Hematopoietic multipotent progenitor cell treated with erythropoietin and hydrocortisone succinate and interleukin-3 and kit ligand, for 15 days (in vitro differentiated cells): Measurements from ENCODE around the gene CD300E.
A peak's percentile ranks its signal among the peaks of the same experiment; 100 is the strongest.
"Not testable (repeated sequence)": the region's sequence is repeated elsewhere in the genome, so short reads cannot be mapped to it uniquely, and the experiment has no call there.

Experiments used
- DNase-seq: peaks from one replicate; pipeline ENCODE4 v3.0.0-alpha.2; 2015; ENCODE audit warnings: low spot score

Gene CD300E

GRCh38 chr17:74598346-74599022 lies 25.1 kb downstream of the CD300E start:
- no peak for DNase-seq

- no peak for DNase-seq
Observed at GRCh38 chr17:74597069-74597790, 26.3 kb downstream of the CD300E start.

DNA sequence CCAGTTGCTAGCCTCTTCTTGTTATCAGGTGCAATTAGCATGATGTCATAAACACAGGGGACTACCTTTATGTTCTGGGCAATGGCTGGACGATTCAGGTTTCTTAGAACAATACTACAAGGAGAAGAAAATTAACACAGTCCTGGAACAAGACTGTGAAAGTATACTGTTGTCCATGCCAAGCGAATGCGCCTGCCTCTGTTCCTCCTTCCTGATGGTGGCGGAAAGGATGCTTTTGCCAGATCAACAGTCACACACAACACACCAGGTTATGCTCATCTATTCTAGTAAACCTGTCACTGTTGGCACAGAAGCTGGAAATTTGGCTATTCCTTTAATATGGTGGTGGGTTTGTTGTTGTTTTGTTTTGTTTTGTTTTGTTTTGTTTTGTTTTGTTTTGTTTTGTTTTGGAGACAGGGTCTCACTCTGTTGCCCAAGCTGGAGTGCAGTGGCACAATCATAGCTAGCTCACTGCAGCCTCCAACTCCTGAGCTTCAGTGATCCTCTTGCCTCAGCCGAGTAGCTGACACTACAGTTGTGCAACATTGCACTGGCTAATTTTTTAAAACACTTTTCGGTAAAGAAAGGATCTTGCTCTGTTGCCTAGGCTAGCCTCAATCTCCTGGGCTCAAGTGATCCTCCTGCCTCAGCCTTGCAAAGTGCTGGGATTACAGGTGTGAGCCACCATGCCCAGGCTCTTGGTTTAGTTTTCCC lies 28.3 kb downstream of the CD300E start:
- no peak for DNase-seq

GRCh38 chr17:74592087-74592990 lies 31.2 kb downstream of the CD300E start, which contains the start of gene CD300LD:
CD300LD (minus strand) TSS chr17:74592283; CDS start chr17:74592202, 81 bp downstream.
- no peak for DNase-seq

DNA sequence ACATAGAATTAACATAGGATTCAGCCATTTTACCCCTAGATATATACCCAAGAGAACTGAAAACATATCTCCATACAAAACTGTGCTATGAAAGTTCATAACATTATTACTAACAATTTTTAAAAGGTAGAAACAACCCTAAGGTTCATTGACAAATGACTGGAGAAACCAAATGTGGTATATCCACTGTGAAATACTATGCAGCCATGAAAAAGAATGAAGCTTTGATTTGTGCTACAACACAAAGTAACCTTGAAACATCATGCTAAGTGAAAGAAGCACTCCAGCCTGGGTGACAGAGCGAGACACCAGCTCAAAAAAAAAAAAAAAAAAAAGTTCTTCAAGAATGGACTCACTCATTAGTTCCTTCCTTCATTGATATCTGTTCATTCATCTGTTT lies 32.0 kb downstream of the CD300E start:
- DNase-seq: no peak

GRCh38 chr17:74585711-74586110 lies 37.8 kb downstream of the CD300E start:
- no peak for DNase-seq

- DNase-seq: no peak
Observed at GRCh38 chr17:74584292-74585060, 39.1 kb downstream of the CD300E start.

- no peak for DNase-seq
Observed at GRCh38 chr17:74582633-74583032, 40.9 kb downstream of the CD300E start.

- no peak for DNase-seq
Observed at GRCh38 chr17:74579900-74580299, 43.6 kb downstream of the CD300E start.

- no peak for DNase-seq
Observed at GRCh38 chr17:74578979-74579378, 44.6 kb downstream of the CD300E start.

DNA sequence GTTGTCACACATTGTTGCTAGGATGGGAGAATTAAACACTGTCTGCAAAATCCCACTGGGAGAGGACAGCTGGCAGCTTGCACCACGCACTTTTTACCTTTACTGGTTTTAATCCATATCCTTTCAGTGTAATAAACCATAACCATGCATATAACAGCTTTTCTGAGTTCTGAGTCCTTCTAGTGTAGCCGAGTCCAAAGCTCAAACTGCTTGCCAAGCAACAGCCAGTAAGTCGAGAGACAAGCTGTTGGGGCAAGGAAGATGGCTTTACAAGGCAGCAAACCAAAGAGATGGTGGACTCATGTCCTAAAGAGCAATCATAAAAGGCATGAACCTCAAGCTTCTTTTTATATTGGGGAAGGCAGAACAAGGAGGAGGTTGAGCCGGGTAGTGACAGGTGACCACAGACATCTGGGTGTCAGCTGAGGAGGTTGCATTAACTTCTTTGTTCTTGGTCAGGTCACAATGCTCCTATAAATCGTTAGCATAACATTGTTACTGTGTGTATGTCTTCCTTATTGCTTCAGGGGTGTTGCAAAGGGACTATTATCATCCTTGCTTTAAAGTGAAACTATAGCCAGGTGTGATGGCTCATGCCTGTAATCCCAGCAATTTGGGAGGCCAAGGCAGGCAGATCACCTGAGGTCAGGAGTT lies 48.9 kb downstream of the CD300E start:
- DNase-seq: no peak

DNA sequence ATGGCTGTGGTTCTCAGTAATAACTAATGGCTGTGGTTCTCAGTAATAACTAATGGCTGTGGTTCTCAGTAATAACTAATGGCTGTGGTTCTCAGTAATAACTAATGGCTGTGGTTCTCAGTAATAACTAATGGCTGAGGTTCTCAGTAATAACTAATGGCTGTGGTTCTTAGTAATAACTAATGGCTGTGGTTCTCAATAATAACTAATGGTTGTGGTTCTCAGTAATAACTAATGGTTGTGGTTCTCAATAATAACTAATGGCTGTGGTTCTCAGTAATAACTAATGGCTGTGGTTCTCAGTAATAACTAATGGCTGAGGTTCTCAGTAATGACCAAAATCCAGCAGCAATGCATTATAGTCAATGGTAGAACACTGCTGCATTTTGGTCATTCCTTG lies 49.9 kb downstream of the CD300E start:
- not testable (repeated sequence) for DNase-seq

DNA sequence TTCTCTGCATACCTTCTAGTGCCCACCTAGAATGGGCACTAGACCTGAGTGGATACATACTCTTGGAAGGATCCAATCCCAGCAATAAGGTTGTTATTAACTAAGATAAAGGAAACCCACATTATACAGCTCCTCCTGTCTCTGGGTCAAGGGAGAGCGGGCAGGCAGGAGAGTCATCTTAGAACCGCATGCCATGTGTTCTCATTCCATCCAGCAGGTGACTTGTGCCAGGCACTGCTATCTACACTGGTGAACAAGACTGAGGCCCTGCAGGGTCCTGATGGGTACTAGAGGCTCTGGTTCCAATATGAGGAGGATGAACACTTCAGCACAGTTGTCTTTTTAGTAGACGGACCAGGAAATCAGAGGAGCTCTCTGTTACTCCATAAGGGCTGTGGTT lies 50.4 kb downstream of the CD300E start:
- DNase-seq: no peak

DNA sequence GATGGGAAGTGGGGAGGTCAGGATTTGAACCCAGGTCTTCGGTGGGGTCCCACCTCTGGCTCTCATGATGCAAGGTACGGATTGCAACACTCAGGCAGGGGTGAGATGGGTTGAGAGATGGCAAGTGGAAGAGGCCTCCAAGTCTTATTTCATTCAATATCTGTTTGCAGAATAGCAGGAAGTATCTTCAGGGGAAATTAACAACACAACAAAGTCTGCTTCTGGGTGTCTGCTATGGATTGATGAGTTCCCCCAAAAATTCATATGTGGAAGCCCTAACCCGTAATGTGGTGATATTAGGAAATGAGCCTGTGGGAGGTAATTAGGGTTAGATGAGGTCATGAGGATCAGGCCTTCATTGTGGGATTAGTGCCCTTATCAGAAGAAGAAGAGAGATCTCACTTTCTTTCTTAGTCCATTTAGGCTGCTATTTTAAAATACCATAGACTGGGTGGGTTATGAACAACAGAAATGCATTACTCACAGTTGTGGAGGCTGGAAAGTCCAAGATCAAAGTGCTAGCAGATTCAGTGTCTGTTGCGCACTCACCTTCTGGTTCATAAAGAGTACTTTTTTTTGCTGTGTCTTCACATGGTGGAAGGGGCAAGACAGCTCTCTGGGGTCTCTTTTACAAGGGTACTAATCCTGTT lies 51.8 kb downstream of the CD300E start:
- DNase-seq: no peak

- peak; percentile 18 for DNase-seq
Observed at GRCh38 chr17:74569020-74570003, 54.2 kb downstream of the CD300E start.

- DNase-seq: no peak
Observed at GRCh38 chr17:74568106-74568873, 55.2 kb downstream of the CD300E start.

GRCh38 chr17:74567397-74567796 lies 56.1 kb downstream of the CD300E start, which contains the start of gene CD300H:
CD300H (minus strand) TSS chr17:74567509.
- no peak for DNase-seq
